Non-pigmented ciliary epithelial cell (primary cell): ENCODE data around the gene CDYL.

Experiments used
- DNase-seq: peaks from one replicate; pipeline ENCODE4 v3.0.0-alpha.2; 2010; ENCODE audit warnings: low read depth

CDYL gene

DNA sequence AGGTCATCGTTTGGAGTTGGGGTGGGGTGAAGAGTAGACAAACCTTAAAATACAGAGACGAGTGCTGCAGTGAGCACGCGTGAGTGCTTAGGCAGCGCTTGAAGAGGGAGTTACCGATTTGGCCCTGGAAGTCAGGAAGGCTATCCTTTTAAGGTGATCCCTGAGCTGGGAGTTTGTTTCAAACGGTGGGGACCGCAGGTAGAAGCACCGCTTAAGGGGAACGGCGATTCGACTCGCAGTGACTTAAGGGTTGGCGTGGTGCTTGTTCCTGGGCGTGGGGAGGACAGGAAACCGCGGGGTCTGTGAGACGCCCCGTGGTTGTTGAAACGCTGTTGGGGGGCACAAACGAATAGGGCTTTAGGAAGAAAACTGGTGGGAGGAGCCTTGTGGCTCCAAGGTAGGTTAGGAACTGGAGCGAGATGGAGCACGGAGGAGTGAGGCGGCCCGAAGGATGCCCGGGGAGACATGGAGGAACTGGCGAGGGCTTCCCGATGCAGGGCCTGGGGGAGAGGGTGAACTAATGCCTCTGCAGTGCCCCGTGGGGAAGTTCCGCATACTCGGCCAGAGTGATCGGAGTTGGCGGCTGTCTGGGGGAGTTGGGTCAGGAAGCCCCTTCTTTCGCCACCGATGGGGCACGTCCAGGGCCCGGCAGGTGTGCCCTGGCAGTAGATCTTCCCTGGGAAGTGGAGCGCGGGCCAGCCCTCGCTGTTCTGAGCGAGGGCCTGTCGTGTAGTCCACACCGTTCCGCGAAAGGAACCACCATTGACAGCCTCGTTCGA is 1.3 kb upstream of the CDYL start:
- DNase-seq, result no peak

DNA sequence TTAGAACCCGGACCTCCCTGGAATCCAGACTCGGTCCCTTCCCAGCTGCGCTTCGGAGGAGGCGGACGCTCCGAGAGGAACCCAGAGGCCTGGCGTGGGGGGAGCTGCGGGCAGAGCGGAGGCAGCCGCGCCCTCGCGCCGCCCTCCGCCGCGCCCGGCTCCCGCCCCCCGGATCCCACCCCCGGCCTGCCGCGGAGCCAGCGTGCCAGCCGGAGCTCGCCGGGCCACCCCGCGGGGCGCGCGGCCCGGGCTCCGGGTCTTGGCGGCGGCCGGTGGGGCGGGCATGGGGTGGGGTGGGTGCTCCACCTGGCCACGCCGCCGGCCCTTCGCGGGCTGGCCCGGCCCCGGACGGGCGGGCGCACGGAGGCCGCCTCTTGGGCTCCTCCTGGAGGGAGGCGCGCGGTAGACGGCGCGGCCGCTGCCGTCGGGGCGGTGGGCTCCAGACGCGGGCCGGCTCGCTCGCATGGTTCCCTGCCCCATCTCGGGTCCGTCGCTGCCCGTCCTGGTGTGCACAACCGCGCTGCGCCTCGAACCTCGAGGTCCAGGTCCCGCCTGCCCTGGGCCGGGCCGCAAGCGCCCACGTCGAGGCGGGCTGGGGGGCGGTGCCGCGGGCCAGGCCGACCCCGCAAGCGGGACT is 592 bp upstream of the CDYL start:
- no peak for DNase-seq

DNA sequence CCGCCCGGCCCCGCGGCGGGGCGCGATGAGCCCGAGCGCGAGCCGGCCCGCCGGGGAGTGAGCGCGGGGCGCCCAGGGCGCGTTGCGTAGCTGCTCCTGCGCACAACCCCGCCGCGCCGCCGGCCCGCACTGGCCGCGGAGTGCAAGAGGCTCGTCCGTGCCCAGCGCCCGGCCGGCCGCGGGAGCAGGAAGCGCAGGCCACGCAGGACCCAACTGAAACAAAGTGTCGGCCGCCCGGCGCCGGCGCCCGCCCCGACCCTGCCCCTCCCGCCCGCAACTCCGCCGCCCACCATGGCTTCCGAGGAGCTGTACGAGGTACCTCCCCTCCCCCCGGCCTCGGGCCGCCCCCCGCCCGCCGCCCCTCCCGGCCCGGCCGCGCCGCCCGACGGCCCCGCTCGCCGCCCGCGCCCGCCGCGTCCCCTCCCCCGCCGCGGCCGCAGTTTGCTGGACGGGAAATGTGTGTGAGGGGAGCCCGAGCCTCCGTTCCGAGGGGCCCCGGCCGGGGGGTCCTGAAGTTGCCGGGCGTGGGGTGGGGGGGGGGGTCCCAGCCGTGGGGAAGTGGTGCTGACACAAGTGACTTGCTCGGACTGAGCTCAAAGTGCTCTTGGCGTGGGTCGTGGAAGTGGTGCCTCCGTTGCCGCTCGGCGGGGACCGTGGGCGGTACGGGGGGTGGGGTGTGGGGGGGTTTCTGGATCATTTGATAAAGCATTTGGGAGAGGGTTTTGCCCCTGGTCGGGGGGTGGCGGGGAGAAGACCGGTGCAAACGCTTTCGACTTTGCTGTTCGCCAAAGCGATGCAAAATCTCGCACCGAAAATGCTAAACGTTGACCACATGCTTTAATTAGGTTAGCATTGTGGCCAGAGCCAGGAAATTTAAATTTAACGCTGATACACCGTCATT is 539 bp downstream of the CDYL start:
- DNase-seq, result no peak

DNA sequence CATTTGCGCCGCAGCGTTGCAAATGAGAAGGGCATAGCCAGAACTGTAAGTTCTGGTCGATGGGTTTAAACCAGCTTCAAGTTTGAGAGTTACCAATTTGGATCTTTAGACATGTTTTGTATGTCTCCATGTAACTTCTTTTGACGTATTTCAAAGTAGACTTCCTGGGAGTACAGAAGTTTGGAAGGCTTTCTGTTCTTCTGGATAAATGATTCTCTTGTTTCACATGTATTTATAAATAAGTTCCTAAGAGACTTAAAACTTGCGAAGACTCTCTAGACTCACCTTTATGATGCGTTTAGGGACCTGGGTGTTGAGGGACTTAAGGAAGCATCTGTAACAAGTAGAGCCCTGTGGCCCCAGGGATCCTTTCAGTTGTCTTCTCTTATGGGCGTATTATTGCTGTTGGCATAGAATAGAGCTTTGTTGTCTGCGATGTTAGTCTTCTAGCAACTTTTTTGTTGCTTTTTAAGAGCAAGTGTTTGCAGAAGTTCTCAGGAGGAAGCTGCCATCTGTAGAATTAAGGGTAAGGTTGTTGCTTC is 1.3 kb downstream of the CDYL start:
- no peak for DNase-seq

DNA sequence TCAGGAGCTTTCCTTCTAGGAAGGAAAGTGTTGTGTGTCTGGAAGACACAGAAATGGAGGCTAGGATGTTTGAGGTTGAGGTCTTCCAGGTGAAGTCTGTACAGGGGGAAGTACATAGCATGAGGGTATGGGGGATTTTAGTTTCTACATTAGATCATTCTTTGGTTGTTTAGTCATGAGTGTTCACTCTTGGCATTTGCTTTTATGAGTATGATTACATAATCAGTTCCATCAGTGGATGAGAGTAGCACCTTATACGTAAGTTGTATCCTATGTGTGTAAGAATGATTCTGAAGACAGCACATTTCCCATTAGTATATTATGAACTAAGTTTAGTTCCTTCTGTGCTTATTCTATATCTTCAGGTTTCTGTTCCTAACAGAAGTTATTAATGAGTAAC is 1.9 kb downstream of the CDYL start:
- no peak for DNase-seq

DNA sequence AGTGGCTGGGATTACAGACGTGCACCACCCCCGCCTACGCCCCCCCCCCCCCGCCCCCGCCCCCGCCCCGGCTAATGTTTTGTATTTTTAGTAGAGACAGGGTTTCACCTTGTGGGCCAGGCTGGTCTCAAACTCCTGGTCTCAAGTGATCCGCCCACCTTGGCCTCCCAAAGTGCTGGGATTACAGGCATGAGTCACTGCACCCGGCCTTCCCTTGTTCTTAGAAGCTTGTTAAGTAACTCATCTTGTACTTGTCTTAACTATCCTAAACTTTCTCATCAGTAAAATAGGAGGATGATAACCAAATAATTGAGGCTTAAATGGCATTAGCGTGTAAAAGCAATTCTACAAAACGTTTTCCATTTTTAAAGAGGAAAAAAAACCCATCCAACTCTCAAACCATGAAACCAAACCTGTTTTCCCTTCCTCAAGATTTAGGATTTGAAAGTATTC is 4.2 kb downstream of the CDYL start:
- no peak for DNase-seq

DNA sequence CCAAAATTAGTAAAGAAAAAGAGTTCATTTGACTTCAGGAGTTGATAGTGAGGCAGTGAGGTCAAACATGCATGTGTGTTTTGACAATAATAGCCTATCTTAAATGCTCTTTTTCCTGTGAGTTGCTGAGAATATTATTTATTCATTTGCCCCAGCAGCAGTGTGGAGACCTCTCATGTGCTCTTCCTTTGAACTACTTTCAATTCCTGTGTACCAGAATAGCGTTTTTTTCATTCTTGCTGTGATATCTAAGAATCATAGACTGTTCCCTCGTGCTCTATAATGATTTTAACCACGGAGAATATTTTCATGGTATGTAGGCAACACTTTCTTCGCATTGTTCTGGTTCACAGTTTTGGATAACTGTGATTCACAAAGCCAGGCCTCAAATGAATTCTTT is 5.2 kb downstream of the CDYL start:
- DNase-seq, result no peak

DNA sequence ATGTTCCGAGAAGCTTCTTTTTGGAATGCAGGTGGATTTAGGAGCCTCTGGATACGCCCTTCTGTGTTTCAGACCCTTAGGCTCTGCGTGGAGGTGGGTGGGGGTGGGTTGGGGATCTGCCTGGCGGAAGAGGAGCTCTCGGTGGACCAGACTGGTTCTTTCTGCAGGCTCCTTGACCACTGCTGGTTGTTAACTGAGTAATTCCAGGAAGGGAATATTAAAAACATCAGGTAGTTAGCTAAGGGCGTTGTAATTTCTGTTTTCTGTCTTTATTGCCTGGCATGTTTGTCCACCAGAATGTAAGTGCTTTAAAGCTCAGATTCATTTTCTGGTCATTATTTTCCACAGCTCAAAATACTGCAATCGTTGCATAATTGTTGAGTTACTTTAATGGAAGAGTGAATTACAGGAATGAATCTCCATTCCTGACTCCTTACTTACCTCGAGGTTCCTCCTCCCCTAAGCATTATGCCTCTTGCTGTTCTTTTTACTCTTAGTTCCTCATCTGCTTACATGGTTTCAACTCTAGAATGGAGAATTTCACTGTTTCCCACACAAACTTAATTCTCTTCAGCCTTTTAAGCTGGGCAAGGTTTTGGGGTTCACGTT is 5.9 kb downstream of the CDYL start:
- no peak for DNase-seq

DNA sequence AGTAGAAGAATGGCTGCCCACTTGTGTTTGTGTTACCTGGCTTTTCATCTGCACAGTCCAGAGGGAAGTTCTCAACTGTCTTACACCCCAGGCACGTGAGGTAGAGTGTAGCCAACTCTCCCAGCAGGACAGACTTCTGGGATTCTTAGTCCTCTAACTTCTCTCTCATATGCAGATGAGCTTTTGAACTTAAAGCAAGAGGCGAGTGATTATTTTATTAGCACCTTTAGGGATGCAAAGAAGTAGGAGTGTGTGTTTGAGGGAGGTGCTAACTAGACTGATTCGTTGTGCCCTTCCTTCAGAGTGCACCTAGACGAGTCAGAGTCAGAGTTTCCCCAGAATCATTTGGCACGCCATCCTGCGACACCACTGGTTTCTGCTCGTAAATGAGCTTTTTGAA is 10.8 kb downstream of the CDYL start:
- DNase-seq, result no peak

DNA sequence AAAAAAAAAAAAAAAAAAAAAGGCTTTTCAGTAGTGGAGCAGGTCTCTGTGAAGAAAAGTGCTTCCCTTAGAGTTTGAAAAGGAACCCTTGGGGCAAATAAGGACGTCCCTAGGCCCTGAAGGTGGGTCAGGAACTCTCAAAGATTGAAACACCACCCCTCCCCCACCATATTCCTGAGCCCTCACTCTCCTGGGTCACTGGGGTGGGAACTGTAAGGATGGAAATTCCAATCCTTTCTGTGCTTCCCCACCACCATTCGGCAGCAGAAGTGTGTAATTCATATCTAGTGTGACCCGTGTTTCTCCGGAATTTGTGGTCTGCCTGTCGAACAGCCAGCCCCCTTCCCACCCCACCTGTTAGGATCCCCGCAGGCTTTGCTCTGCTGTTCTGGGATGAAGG is 12.3 kb downstream of the CDYL start:
- no peak for DNase-seq

DNA sequence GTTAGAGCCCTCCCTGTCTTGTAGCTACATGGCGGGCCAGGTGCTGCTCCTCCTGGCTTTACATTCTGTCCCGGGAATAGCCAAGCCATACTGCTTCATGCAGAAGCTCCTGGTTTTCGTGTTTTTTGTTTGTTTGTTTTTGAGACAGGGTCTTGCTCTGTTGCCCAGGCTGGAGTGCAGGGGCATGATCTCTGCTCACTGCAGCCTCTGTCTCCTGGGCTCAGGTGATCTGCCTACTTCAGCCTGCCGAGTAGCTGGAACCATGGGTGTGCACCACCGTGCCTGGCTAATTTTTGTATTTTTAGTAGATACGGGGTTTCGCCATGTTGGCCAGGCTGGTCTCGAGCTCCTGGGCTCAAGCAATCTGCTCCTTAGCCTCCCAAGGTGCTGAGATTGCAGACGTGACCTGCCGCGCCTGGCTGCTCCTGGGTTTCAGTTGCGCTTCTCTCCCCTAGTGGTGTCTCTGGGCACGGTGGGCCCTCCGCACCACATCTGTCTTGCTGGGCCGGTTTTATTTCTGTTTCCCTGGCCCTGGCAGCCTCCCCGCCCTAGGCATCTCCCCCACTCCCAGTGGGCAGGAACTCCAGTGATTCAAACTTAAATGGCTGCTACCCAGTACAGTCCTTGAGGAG is 12.9 kb downstream of the CDYL start:
- no peak for DNase-seq

DNA sequence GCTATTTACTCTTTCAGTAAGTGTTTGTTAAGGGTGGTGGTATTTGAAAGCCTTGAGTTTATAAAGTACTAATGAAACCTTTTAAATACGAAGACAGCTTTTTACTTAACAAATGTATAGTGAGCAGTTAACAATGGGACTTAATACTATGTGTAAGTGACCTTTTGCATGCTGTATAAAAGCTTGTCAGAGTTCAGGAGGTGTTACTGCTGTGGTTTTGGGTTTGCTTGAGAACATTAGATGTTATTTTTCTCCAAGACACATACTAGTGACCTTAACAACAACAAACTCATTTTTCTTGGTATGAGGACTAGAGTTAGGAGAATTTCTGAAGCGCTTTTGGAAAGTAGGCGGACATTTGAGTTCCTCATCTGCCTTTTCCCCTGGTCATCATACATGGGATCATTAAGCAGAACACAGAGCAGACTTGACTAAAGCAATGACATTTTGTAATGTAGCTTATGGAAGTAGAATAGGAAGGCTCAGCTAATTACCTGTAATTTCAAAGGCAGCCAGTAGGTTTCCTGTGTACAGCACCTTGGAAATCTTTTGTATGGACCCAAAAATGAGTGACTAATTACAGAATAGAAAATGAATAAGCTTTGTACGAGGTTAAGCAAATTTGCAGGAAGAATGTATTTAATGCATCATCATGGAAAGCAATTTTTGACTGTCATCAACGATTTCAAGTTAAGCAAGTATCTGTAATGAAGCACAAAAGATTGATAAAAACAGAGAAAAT is 14.1 kb downstream of the CDYL start:
- no peak for DNase-seq

DNA sequence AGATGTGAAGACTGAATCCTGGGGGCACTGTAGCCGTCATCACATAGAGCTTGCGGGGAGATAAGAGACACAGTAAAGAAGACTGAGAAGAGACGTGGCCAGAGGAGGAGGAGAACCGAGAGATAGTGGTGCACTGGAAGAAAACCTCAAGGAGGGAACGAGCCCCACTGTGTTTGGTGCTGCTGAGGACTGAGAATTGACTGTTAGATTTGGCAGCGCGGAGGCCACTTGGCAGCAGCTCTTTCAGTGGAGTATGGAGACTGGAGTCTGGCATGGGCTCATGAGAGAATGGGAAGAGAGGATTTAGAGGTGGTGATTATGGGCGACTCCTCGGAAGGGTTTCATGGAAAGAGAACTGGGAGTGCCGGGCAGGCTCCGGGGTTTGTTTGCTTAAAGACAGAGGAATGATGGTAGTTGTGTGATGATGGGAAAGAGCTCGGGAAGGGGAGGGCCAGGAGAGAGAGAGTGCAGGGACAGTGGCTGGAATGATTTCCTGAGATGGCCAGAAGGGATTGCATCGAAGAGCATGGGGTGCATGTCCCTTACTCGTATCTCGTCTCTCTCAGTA is 18.0 kb downstream of the CDYL start:
- DNase-seq, result no peak

DNA sequence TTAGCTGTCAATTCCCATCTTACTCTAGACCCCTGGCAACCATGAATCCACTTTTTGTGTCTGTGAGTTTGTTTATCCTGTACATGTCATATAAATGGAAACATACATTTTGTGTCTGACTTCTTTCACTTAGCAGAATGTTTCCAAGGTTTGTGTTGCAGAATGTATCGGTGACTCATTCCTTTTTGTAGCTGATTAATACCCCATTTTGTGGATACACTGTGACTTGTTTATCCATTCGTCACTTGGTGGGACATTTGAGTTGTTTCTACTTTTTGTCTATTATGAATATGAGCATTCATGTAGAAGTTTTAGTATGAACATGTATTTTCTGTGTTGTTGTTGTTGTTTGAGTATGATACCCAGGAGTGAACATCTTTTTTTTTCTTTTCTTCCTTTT is 21.4 kb downstream of the CDYL start:
- DNase-seq, result no peak

DNA sequence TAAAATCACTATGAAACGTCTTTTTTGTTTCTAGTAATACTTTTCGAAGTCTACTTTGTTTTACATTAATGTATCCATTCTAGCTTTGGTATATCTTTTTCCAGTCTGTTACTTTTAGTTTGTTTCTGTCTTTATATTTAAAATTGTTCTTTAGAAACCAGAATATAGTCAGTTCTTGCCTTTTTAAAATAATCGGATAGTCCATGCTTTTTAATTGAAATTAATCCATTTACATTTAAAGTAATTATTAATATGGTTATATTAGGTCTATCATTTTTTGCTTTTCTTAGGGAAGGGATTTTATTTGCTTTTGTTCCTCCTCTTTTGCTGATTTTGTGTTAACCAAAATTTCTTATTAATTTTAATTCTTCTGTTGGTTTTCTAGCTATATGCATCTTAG is 23.7 kb downstream of the CDYL start:
- DNase-seq, result no peak

DNA sequence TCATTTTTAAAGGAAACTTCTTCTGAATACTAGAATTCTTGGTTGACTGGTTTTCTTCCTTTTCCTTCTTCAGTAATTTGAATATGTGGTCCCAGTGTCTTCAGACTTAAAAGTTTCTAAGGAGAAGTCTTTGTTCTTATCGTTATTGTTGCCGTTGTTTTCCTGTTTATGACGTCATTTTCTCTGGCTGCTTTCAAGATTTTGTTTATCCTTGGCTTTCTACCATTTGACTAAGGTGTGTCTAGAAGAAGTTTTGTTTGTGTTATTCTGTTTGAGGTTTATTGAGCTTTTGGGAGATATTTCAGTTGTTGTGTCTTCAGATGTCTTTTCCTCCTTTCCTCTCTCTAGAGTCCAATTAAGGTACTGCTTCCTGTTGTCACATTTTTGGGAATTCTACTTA is 24.5 kb downstream of the CDYL start:
- DNase-seq, result no peak

DNA sequence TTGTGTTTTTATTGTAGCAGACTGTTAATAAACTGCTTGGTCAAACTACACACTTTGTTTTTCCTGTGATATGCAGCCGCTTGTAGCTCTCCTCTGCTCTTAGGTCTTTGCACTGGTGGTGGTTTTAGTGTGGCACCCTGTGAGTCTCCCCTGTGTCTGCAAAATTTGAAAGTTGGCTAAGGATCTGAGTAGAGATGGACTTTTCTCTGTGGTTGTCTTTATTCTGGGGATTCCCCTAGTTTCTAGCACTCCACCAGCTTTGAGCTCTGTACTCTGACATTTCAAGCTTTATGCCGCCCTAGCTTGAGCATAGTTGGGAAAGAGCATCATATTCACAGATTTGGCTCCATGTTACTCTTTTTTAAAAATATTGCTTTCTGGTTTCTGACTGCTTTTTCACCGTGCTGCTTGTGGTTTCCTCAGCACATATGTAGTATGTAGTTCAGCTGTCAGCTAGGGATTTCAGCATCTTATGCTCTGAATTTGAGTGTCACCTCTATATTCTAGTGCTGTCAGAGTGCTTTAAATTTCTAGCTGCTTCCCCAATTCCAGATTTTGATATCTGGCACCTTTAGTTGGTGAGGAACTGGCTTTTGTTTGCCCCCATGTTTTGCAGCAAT is 25.4 kb downstream of the CDYL start:
- no peak for DNase-seq

DNA sequence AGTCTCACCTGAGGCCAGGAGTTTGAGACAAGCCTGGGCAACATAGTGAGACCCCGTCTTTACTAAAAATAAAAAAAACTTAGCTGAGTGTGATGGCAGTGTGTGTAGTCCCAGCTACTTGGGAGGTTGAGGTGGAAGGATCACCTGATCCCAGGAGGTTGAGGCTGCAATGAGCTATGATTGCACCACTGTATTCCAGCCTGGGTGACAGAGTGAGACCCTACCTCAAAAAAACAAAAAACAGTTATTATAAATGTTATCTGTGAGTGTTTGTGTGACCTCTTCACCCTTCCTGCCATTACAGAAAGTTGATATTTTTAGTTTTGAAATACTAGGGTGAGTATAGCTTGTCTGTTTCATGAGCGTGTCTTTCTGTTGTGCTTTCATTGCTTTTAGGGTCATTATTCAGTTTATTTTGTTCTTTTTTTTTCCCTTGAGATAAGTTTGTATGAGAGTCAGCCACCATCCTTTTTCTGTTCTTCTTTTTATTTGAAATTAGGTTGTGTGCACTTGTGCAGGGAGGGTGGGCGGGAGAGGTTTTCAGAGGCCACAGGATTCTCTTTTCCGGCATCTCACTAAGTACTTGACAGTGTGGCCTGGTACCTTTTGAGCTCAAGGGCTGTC is 26.2 kb downstream of the CDYL start:
- DNase-seq, result no peak

DNA sequence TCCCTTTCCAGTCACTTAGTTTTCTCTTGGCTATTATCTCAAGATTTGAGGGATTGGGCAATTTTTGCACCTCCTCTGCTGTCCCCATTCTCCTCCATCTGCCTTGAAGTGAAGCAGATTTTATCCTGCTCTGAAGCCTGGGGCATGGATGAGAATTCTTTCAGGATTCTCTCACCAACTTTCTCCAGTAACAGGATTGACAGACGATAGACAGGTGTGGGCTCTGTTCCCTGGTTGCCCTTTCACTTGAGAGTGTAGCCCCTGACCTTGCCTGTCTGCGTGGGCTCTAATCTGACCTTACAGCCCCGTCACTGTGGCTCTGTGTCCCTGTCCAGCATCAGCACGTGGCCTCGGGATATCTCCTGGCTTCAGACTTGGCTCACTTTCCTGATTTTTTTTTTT is 27.1 kb downstream of the CDYL start:
- DNase-seq, result no peak

DNA sequence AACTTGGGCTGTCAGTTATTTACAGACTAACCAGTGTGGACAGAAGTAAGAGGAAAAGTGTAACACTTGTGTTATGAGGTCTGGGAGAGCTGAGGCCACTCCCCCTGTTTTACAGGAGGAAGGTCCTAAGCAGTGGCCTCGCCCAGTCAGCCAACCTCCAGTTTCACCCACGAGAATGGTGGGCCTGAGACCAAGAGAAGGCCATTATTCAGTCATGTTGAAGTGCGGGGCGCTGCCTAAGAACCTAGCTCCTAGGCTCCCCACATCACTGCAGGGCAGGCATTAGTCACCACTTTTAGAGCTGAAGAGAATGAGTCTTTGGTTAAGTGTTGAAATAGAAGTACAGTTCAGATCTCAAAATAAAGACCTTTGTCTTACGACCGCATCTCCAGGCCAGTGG is 27.9 kb downstream of the CDYL start:
- DNase-seq, result no peak
